ENCODE measurements around the gene GPC6.

GPC6 gene

GRCh38 chr13:93800342-93800741 is 573.7 kb downstream of the GPC6 start:
- no peaks in the 10 kb centered on the region for H3K36me3 Mint-ChIP-seq (ENCODE audit: low read depth)
- TF ChIP-seq, protein P1, sequence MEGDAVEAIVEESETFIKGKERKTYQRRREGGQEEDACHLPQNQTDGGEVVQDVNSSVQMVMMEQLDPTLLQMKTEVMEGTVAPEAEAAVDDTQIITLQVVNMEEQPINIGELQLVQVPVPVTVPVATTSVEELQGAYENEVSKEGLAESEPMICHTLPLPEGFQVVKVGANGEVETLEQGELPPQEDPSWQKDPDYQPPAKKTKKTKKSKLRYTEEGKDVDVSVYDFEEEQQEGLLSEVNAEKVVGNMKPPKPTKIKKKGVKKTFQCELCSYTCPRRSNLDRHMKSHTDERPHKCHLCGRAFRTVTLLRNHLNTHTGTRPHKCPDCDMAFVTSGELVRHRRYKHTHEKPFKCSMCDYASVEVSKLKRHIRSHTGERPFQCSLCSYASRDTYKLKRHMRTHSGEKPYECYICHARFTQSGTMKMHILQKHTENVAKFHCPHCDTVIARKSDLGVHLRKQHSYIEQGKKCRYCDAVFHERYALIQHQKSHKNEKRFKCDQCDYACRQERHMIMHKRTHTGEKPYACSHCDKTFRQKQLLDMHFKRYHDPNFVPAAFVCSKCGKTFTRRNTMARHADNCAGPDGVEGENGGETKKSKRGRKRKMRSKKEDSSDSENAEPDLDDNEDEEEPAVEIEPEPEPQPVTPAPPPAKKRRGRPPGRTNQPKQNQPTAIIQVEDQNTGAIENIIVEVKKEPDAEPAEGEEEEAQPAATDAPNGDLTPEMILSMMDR (IDR thresholded peaks at IDR 0.05; ENCODE audit: unreplicated experiment in 3 of 3): no peak
- H3K4me3 Mint-ChIP-seq: no peak overlapping the region
- no peak overlapping the region for H3K27ac Mint-ChIP-seq
- no peaks in the 10 kb centered on the region for H3K9me3 Mint-ChIP-seq
- H3K4me1 Mint-ChIP-seq: no peaks in the 10 kb centered on the region
- no peaks in the 10 kb centered on the region for H3K27me3 Mint-ChIP-seq (ENCODE audit: low read depth)

DNA sequence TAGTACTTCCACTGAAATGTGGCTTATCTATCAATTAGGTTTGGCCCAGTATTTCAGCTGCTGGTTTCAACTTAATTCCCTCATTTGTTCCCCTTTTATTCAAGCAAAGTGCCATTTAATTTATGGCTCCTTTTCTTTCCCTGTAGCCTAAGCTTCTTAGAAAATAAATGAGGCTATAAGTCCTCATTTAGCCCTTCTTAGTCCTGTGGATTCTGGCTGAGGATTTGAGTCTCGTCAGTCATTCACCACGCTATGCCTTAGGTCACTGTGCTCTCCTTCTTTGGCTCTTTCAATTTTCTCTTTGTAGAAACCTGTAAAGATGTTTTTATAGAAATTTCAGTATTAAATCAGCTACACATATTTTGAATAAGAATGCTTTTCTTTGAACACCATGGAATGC is 579.1 kb downstream of the GPC6 start:
- Mint-ChIP-seq H3K27me3 (ENCODE audit: low read depth) (no peaks in the 10 kb centered on the region), H3K36me3 (ENCODE audit: low read depth) (no peaks in the 10 kb centered on the region), H3K4me3 (no peak overlapping the region), H3K4me1 (peaks cover 9% of the 10 kb centered on the region), H3K9me3 (no peaks in the 10 kb centered on the region), H3K27ac (no peak overlapping the region)
- TF ChIP-seq, protein P1 (IDR thresholded peaks at IDR 0.05; ENCODE audit: unreplicated experiment in 3 of 3): no peak

- Mint-ChIP-seq H3K4me1 (peaks cover 9% of the 10 kb centered on the region), H3K27me3 (ENCODE audit: low read depth) (no peaks in the 10 kb centered on the region), H3K36me3 (ENCODE audit: low read depth) (no peaks in the 10 kb centered on the region), H3K9me3 (no peaks in the 10 kb centered on the region), H3K27ac (no peak overlapping the region), H3K4me3 (no peak overlapping the region)
- TF ChIP-seq, protein P1 (IDR thresholded peaks at IDR 0.05; ENCODE audit: unreplicated experiment in 3 of 3): no peak
Measured at GRCh38 chr13:93806861-93807260, 580.3 kb downstream of the GPC6 start.

DNA sequence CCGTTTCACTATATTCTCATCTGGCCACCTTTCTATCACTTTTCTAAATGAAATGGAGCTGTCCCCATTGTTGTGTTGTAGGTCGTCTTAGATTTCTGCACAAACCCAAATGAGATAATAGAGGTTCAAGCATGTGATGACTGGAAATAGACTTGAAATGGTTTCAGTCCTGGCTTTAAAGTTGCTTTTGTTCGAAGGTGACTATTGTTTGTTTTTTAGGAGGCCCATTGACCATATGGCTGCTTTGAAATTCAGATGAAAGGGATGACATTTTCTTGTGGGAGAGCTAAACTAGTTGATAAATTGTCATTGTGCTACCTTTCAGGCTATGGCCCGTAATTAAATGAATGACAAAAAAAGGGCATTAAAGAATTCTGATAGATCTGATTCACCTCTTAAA is 583.7 kb downstream of the GPC6 start:
- no peaks in the 10 kb centered on the region for H3K27me3 Mint-ChIP-seq (ENCODE audit: low read depth)
- TF ChIP-seq, protein P1 (IDR thresholded peaks at IDR 0.05; ENCODE audit: unreplicated experiment in 3 of 3): no peak
- no peak overlapping the region for H3K4me3 Mint-ChIP-seq
- no peaks in the 10 kb centered on the region for H3K9me3 Mint-ChIP-seq
- H3K36me3 Mint-ChIP-seq (ENCODE audit: low read depth): no peaks in the 10 kb centered on the region
- no peak overlapping the region for H3K27ac Mint-ChIP-seq
- H3K4me1 Mint-ChIP-seq: peaks cover 9% of the 10 kb centered on the region

- TF ChIP-seq, protein P1 (IDR thresholded peaks at IDR 0.05; ENCODE audit: unreplicated experiment in 3 of 3): no peak
- H3K4me3 Mint-ChIP-seq: no peak overlapping the region
- H3K27ac Mint-ChIP-seq: no peak overlapping the region
- H3K4me1 Mint-ChIP-seq: peaks cover 9% of the 10 kb centered on the region
- H3K9me3 Mint-ChIP-seq: no peaks in the 10 kb centered on the region
- H3K27me3 Mint-ChIP-seq (ENCODE audit: low read depth): no peaks in the 10 kb centered on the region
- H3K36me3 Mint-ChIP-seq (ENCODE audit: low read depth): no peaks in the 10 kb centered on the region
Measured at GRCh38 chr13:93811071-93811737, 584.6 kb downstream of the GPC6 start.

- Mint-ChIP-seq H3K4me1 (peaks cover 9% of the 10 kb centered on the region), H3K27me3 (ENCODE audit: low read depth) (no peaks in the 10 kb centered on the region), H3K27ac (no peak overlapping the region), H3K4me3 (no peak overlapping the region), H3K9me3 (no peaks in the 10 kb centered on the region), H3K36me3 (ENCODE audit: low read depth) (no peaks in the 10 kb centered on the region)
- TF ChIP-seq, protein P1 (IDR thresholded peaks at IDR 0.05; ENCODE audit: unreplicated experiment in 3 of 3): no peak
Measured at GRCh38 chr13:93811738-93812112, 585.1 kb downstream of the GPC6 start.
